Stimulated activated CD4-positive, alpha-beta T cell treated with anti-CD3 and anti-CD28 coated beads, Interleukin-4, amount 100 ng/mL, for 4 hours (primary cell): Measurements from ENCODE around the gene SLC24A4.
"Not testable (repeated sequence)": the region's sequence is repeated elsewhere in the genome, so short reads cannot be mapped to it uniquely, and the experiment has no call there.

Experiments used
- DNase-seq, 2 experiments: peaks; one replicate each; pipeline ENCODE4 v3.0.0-alpha.2; 2020

SLC24A4 gene

DNA sequence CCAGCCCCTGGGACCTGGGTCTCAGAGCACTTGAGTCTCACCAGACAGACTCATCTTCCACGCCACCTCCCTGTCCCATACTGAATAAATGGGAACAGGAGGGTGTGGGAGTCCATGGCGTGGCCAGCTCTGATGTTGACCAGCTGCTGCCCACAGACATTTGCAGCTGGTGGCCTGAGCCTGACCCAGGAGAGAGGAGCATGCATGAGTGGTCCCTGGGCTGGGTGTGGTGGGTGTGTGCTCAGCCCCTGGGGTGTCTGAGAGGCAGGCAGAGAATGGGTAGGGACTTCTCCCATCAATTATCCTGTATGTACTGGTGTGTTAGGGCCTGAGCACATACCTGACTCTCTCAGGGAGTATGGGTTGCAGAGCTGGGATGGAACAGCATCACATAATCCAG lies 49.3 kb downstream of the SLC24A4 start:
- no peak for DNase-seq

DNA sequence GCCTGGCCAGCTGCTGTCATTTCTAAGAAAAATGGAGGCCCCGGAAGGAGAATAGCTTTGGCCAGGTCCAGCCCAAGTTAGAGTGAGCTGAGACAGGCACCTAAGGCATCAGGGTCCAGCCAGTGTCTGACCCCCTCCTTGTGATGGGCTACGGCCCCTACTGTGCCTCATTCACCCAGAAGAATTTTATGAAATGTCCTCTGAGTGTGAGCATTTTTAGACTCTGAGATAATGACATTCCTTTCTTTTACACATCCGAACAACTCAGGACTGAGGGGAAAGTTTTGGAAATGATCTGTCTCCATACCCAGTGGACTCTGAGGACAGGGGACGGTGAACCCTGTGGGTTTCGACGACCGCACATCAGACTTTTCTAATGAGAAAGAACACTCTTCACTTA lies 50.4 kb downstream of the SLC24A4 start:
- no peak for DNase-seq

DNA sequence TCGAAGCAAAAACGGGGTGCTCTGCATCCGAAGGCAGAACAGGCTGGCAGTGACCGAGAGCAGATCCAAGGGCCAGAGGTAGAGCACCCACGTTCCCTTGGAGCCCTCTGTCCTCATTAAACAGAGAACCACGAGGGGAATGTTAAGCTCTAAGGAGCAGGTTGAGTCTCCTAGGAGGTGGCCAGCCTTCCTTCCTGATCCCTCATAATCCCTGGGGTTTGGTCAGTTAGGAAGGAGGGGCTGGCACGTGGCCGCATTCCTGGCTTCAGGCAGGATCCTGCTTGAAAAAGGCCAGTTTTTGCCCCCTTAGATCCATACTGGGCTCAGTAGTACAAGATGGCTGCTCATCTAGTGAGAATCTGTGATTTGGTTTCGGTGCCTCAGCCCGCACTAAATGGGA lies 57.2 kb downstream of the SLC24A4 start:
- DNase-seq = no peak

DNA sequence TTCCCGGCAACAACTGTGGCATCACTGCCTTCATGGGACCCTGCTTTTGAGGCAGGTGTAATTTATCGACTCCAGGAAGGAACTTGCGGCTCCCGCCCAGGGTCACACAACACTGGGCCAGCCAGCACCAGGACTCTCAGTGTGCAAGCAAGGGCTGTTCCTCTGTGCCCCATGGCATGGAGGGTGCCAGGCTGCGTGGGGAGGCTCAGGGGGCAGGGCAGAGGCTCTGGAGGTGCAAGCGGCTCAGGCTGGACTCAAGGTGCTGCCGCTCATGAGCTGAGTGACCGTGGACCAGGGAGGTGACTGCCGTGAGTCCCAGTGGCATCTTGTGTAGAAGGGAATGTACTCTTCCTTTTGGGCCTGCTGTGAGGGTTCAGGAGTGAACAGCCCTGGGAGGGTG lies 57.6 kb downstream of the SLC24A4 start:
- DNase-seq = no peak

DNA sequence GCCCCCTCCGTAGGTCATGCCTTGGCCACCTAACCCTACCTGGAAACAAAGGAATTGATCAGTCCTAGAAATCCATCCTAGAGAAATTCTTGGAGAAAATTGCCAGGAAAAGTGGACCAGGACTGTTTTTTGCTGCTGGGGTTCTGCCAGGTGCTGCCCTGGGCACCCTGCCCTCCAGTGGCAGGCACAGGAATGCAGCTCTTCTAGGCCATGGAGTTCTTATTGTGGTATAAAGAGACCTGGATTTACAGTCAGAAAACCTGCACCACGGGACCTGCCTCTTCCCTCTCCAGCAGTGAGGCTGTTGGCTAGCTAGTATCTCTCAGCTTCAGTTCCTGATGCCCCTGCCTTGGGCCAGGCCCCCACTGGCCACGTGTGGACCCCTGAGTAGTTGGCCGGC lies 59.7 kb downstream of the SLC24A4 start:
- DNase-seq = no peak

DNA sequence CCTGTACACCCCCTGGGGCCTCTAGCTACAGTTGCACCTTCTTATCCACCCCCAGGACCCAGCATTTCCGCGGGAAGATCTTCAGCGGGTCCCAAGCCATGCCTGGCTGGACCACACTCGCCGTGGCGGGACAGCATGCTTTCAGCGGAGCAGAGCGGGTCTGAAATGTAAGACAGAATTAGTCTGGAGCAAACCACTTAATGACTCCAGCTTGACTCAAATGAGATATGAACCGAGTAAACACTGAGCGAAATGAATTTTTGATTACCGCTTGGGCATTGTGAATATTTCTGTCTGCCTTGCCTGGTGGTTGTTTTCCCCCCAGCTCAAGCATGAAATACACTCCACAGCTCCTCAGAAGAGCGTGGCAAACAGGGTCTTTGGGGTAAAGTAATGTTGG lies 60.8 kb downstream of the SLC24A4 start:
- no peak for DNase-seq

DNA sequence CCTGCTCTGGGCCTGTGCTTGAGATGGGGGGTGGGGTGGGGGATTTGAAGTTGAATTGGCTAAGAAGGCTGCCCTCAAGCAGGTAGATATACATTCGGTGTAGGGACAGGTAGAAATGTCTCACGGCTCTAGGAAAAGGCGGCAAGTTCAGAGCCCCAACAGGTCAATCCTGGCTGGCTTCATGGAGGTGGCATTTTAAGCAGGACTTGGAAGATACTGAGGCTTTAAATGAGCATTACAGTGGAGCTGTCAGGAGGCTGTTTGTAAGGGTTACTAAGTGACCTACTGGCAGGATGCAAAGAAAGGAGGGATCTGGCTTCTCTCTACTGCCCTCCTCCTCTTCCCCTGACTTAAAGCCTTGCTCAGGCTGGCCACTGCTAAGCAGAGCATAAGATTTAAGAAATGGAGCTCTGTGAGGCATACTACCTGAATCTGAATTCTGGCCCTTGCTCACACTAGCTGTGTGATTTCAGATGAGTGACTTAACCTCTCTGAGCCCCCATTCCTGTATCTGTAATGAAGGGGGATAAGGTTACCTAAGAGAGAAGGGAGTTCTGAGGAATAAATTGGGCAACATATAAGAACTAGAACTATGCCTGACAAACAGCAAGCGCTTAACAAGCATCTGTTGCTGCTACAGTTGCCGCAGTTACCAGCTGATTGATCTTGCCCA lies 61.6 kb downstream of the SLC24A4 start:
- no peak for DNase-seq

DNA sequence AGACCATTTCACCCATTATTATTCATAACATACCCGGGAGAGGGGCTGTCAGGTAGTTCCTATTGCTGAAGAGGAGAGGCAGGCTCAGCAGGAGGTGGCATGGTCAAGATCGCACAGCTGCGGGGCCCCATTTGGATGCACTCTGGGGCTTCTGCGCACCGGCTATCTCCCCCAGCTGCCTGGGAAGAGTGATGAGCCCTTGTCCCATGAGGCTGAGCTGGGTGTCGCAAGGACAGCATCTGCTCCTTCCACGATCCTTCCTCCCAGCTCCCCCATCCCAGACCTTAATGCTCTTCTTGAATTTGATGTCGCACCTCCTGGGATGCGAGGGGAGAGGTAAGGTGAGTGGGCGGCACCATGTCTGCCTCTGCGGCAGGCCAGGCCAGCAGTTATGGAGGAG lies 62.6 kb downstream of the SLC24A4 start:
- DNase-seq = no peak

DNA sequence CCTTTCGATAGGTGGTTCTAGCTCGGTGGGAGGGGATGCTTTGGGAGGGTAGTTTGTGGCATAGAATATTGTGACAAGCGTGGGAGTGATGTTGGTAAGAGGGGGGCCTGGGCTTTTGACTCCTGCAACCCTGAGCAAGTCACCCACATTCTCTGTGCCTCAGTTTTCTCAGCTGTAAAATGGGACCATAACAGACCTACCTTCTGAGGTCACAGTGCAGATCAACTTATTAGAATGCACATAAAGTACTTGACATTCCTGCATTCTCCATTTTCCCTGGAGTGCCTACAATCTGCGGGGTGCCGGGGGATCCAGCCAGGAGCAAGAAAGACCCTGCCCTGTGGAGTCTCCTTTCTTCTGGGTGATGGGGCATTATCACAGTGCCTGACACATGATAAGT lies 63.2 kb downstream of the SLC24A4 start:
- DNase-seq = no peak

DNA sequence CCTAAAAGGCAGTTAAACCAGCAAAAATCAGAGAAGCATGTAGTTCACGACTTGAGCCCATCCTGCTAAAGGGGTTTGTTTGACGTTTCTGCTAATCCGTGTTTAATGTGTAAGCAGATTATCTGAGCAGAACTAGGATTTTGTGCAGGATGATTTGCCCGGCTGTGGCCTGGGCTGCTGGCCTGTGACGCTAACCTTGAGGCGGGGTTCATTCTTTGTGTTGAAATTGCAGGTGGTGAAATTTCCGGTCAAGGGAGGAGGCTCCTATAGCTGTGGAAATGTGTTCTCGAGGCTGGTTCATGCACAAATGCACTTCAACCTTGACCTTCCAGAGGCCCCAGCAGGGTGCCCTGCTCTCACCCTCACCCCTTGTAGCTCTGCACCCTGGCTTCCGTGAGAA lies 63.7 kb downstream of the SLC24A4 start:
- no peak for DNase-seq

DNA sequence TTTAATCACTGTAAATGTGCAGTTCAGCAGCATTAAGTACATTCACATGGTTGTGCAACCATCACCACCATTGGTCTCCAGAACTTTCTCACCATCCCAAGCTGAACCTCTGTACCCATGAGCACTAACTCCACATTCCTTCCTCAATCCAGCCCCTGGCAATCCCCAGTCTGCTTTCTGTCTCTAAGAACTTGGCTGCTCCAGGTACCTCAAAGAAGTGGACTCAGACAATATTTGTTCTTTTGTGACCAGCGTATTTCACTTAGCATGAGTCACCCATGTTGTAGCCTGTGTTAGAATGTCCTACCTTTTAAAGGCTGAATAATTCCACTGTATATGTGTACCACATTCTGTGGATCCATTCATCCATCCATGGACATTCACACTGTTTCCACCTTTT lies 64.6 kb downstream of the SLC24A4 start:
- DNase-seq = no peak

DNA sequence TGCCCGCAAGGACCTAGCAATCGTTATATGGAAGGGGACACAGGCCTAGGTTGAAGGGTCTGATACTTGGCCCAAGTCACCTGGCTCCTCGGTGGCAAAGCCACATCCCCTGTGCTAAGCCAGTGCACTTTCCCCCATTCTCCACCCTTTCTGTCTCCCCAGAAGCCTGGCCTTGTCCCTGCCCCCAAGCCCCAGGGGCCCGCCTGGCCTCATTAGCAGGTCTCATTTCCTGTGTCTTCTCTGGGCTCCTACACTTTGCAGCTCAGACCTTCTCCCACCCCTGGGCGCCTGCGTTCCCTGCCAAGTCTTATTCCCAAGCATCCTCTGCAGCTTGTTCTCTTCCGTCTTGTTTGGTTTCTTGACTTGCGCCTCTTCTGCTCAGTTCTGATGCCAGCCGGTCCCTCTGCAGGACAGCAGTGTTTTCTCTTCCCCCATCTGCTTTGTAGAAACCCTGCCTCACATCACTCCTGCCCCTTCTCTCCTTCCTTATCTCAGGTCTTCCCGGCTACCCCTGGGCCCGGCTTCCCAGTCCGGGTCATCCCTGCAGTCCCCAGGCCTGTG lies 66.7 kb downstream of the SLC24A4 start:
- no peak for DNase-seq

DNA sequence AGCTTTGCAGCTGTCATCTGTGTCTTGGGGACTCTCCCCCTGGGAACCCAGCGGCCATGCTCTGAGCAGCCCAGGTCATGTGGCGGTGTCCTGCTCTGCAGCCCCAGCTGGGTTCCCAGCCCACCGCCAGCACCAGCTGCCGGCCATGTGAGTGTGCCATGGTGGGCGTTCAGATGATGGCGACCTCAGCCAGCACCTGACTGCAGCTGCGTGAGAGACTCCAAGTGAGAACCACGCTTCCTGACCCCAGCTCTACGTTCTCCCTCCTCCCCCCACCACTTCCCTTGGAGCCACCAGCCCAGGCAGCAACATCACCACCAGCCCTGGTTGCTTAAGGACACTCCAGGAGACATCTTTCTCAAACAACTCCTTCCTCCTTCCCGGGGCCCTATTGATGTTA lies 68.8 kb downstream of the SLC24A4 start:
- DNase-seq = no peak

DNA sequence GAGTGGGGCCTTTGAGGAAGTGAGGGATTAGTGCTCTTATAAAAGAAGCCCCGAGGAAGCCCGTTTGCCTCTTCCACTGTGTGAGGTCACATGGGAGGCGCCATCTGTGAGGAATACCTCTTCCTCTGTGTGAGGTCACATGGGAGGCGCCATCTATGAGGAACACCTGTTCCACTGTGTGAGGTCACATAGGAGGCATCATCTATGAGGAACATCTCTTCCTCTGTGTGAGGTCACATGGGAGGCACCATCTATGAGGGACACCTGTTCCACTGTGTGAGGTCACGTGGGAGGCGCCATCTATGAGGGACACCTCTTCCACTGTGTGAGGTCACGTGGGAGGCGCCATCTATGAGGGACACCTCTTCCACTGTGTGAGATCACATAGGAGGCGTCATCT lies 69.7 kb downstream of the SLC24A4 start:
- DNase-seq = no peak

DNA sequence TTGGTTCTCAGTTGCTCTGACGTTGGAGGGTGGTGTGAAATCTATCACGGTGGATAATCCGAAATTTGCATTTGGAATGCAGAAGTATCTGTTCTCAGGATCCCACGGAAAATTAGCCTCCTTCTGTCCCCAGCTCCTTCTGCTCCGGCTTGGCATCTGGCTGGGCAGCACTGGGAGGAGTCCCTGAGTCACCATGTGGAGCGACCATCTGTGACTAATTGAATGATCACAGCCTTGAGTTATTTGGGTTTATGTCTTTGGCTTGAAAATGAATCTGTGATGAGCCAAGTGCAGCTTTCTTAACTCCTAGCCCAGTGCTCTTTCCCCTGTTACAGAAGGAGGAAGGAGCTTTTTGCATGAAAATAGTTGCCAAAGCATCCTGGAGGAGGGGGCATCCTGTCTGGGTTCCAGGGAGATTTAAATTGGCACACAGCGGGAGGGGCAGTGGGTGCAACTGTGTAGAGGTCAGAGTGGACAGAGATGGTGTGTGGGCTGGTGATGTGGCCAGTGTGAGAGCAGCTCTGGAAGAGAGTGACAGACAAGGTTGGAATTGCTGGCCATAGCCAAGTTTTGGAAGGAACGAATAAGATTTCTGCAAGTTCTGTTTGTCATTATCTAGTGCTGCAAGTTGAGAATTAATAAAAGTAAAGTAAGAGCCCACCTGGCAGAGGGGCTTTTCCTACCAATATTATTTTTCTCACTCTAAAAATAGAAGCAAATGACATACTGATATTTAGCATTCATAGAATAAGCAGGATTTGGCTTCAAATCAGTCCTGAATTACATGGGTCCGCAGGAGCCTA lies 74.4 kb downstream of the SLC24A4 start:
- DNase-seq = no peak

DNA sequence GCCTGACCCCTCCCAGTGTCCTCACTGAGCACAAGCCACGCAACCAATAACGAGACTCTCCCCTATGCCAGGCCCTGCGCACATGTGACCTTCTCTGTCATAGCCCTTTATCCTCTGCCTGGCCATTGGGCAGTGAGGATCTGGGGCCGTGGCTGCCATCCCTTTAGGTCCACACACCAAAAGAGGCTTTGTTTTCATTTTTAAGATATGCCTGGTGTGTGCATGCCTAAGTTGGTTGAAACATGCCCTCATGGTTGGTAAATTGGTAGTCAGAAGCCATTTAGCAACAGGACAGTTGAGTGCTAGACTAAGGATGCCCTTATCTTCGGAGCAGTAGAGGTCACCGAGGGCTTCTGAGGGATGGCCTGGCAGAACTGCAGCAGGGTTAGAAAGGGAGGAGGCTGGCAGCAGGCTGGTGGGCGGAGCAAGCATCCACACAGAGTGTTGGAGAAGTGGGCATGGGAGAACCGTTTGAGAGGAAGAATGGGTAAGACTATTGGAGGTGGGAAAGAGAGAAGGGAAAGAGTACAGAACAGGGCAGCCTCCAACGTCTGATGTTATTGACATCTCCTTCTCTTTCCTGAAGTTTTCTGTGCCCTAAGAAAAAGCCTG lies 75.1 kb downstream of the SLC24A4 start:
- no peak for DNase-seq

DNA sequence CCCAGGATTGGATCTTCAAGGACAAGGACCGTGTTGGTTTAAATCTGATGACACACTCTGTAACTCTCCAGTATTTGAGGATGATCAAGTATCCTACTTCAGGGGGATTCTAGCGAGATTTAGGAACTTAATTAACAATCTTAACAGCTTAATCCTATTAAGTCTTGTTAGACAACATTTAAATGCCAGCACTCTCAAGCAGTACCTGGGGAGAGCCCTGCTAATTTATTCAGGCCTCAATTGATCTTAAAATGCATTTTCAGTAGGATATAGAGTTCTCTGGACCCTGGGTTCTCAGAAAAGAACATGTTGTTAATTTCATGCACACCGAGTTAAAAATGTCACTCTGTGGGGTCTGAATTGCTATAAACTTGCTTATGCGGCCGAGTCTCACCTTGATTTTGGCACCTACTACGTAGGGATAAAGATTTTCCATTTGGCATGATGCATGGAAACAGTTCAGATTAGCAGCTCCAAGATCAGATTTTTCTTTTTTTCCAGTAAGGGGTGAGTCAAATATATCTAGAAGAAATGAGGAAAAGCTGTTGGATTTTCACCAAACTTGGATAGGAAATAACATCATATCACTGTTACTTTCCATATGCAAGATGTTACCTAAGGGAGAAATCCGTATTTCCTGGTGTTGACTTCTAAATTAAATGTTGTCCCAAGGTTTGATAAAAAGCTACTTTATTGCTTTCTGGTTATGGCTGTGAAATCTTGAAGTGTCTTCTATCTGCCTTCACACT lies 76.1 kb downstream of the SLC24A4 start:
- DNase-seq = no peak

DNA sequence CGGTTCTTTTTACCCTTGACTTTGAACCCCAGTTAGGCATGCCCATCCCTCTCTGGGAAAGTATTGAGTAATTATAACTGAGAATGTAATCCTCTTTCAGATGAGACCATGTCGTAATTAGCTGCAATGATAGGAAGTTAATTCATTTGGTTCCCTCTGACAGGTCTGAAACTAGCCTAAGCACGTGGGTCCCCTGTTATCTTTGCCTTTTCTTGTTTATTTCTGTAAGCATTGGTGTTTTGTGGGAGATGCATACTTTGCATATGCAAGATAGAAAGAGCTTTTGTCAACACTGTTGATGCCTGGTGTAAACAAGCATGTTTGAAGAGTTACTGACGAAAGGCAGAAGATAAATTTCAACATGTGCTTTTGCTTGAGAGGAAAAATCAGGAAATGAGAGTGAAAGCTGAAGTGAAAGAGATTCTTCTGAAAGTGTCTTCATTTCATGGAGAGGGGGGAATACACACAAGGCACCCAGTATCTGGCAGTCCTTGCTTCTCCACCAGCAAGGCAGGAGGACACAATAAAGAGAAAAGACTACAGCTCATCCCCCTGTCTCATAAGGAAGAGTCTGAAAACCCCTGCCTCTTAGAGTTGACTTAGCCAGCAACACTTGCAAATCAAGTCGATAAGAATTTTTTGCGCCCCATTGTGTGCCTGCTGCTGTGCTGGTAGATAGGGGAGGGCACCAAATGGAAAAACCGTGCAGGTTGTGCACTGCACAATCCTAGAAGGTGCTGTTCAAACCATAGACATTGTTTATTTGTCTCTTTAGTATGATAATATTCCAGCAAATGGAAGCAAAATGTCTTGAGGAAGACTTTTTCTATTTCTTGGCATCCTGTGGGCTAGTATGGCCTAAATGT lies 77.8 kb downstream of the SLC24A4 start:
- DNase-seq = no peak

DNA sequence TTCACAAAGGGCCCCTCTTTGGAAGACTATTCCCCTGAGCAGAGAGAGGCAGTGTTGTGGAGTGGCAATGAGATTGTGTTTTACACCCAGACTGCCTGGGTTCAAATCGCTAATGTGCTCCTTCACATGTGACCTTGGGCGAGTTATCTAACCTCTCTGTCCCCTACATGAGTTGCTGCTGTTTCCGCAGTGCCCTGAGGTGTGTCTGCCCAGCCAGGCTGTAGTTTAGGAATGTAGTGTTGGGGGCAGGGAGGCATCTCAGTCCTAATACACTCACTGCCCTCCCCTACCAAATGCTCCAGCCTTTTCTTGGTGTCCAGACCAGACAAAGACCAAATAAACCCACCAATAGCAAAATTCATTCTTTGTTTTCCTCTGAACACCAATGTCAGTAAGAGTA lies 78.6 kb downstream of the SLC24A4 start:
- no peak for DNase-seq

DNA sequence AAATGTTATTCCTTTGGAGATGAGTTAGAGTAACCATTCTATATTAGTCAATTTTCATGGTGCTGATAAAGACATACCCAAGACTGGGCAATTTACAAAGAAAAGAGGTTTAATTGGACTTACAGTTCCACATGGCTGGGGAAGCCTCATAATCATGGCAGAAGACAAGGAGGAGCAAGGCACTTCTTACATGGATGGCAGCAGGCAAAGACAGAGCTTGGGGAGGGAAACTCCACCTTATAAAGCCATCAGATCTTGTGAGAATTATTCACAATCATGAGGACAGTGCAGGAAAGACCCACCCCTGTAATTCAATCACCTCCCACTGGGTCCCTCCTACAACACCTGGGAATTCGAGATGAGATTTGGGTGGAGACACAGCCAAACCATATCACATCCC lies 79.5 kb downstream of the SLC24A4 start:
- DNase-seq = not testable (repeated sequence)

DNA sequence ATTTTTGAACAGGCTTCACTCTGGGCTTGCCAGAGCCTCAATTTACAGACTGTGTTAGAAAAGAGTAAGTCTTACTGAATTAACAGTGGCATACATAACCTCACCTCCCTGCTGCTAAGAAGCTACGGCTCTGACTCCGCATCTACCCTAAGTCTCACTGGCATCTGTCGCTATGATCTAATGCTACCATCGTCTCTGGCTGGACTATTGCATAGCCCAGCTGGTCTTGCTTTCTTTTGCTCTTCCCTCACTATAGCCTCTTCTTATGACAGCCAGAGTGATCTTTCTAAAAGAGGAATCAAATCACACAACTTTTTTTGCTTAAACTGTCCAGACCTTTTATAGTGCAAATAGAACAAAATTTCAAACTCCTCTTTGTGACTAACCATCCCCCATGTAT lies 81.1 kb downstream of the SLC24A4 start:
- DNase-seq = no peak

DNA sequence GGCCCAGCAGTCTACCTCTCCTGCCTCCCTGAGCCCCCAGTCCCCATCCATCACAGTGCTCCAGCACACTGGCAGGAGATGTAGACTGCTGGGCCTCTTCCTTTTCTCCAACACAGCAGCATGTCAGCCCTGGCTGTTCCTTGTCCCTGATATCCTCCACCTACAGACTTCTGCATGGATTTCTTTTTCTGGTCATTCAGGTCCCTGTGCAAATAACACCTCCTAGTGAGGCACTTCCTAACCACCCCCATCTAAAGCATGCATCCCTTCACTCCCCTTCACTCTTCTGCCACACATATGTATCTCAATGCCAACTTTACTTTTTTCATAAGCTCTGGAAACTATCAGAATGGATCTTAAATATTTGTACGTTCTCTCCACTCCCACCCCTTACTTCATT lies 81.5 kb downstream of the SLC24A4 start:
- no peak for DNase-seq
